ENCODE data around the gene CEL.

CEL gene

DNA sequence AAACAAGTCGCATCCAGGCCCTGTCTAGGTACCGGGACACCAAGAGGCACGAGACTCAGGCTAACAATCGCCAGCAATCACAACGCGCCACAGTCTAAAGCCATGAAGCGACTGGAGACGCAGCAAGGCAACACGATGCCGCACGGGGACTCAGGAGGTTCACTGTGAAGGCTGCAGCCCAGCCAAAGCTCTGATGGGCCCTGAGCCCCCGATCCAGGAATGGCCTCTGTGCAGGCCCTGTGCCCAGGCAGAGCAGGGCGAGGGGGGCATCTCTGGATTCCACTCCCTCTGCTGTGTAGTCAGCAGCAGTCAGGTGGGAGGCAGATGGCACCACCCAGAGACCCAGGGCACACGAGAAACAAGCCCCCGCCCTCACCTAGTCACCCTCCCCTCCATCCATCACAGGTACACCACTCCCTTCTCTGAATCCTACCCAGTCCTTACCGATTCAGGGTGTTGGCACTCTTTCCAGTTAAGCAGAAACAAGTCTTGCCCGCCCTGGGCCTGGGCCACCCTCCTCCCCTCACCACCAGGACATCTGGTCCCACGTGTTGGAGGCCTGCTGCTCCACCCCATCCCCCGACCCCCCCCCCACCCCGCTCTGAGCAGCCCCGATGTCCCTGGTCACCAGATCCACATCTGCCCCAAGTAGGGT, 58.2 kb downstream of the CEL start:
- Histone ChIP-seq H3K36me3 (ENCODE audit: control insufficient read depth, insufficient read depth, low read length) (no peaks in the 10 kb centered on the region; the same call in 1 of the 2 replicates), H3K27me3 (replicated peaks; ENCODE audit: control insufficient read depth, insufficient read depth, low read length) (no peaks in the 10 kb centered on the region), H3K4me3 (replicated peaks; ENCODE audit: low read depth, low read length) (peak overlapping the region; percentile 76)
- DNase-seq (ENCODE audit: extremely low read depth, insufficient read length), result no peak
- TF ChIP-seq CTCF (IDR thresholded peaks at IDR 0.05; ENCODE audit: insufficient read depth, low read length, poor library complexity, severe bottlenecking), result no peak

DNA sequence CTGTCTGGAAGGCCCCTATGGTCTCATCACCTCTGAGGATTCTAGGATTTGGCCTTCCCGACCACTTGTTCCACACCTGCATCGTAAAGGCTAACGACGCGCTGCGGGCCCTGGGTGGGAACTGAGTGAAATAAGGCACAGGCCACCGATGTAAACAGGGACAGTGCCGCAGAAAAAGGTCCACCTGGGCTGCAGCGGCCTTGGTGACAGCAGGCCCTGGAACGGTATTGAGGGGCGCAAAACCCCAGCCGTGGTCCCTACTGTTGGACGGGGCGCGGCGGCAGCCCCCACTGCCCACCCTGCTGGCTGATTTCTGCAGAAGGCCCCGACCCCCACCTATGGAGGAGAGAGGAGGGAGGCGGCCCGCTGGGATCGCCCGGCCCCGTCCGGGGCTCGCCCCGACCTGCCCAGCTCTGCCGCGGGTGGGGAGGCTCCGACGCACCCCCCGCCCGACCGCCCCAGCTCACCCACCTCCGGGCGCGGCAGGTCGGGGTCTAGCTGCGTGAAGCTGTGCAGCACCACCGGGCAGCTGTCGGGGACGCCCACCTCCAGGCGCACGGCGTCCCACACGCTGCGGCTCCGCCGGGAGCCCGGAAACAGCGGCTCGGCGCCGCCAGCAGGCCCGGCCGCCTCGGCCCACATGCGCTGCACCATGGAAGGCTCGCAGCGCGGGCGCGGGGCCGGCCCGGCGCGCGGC, 58.9 kb downstream of the CEL start:
- H3K4me3 ChIP-seq (replicated peaks; ENCODE audit: low read depth, low read length), result peak overlapping the region; percentile 76
- TF ChIP-seq CTCF (IDR thresholded peaks at IDR 0.05; ENCODE audit: insufficient read depth, low read length, poor library complexity, severe bottlenecking), result no peak
- DNase-seq (ENCODE audit: extremely low read depth, insufficient read length), result no peak
- H3K36me3 ChIP-seq (ENCODE audit: control insufficient read depth, insufficient read depth, low read length), result no peaks in the 10 kb centered on the region; the same call in 1 of the 2 replicates
- no peaks in the 10 kb centered on the region for H3K27me3 ChIP-seq (replicated peaks; ENCODE audit: control insufficient read depth, insufficient read depth, low read length)

Data from GM06990 (cell line).